GM18519 (cell line): ENCODE results near the gene DEDD2.
"Not testable (repeated sequence)": the region's sequence is repeated elsewhere in the genome, so short reads cannot be mapped to it uniquely, and the experiment has no call there.

ENCODE experiments used
- ATAC-seq: cut with Tn5 transposase; IDR thresholded peaks from one replicate; pipeline ENCODE4 v1.9.1; 2021; ENCODE audit warnings: mild to moderate bottlenecking, moderate library complexity; ENCODE audit not compliant: unreplicated experiment, low FRiP score

The DEDD2 gene

GRCh38 chr19:42217520-42218437 is at the start of gene DEDD2:
Gene DEDD2, minus strand, starts transcription at chr19:42217677. Its CDS starts 670 bp downstream, at chr19:42217007.
- no peak for ATAC-seq

GRCh38 chr19:42266928-42267603 is 49.6 kb upstream of the DEDD2 start:
- not testable (repeated sequence) for ATAC-seq

GRCh38 chr19:42266105-42266504 is 48.6 kb upstream of the DEDD2 start:
- not testable (repeated sequence) for ATAC-seq

- ATAC-seq = no peak
Measured at GRCh38 chr19:42261763-42262162, 44.3 kb upstream of the DEDD2 start.

- ATAC-seq = not testable (repeated sequence)
Measured at GRCh38 chr19:42257842-42258241, 40.4 kb upstream of the DEDD2 start.

GRCh38 chr19:42255766-42256745 is 38.6 kb upstream of the DEDD2 start:
- no peak for ATAC-seq

- ATAC-seq = no peak
Measured at GRCh38 chr19:42254850-42255765, 37.6 kb upstream of the DEDD2 start, which contains the start of gene ERF. Gene ERF, minus strand, starts transcription at chr19:42255128. Its CDS starts 129 bp downstream, at chr19:42254999.

- no peak for ATAC-seq
Measured at GRCh38 chr19:42254089-42254849, 36.8 kb upstream of the DEDD2 start.

- ATAC-seq = no peak
Measured at GRCh38 chr19:42253245-42254088, 36.0 kb upstream of the DEDD2 start.

- ATAC-seq = no peak
Measured at GRCh38 chr19:42252365-42253244, 35.1 kb upstream of the DEDD2 start.

- ATAC-seq = no peak
Measured at GRCh38 chr19:42251572-42252358, 34.3 kb upstream of the DEDD2 start.

- ATAC-seq = no peak
Measured at GRCh38 chr19:42250666-42251531, 33.4 kb upstream of the DEDD2 start.

- ATAC-seq = no peak
Measured at GRCh38 chr19:42250183-42250665, 32.7 kb upstream of the DEDD2 start.

GRCh38 chr19:42249769-42250168 is 32.3 kb upstream of the DEDD2 start:
- no peak for ATAC-seq
